HepG2 (cell line): Measurements from ENCODE around the gene TPCN2. TPM values are rescaled to one million over a fixed set of nuclear protein-coding genes. Genes with fewer than 3 reads are reported as not detected.

ENCODE experiments used
- ATF1 ChIP-seq: IDR thresholded peaks from 2 replicates; pipeline ENCODE4 v1.6.1; 2016; ENCODE audit warnings: mild to moderate bottlenecking, control low read depth
- ATF7-NPFF ChIP-seq: sonication (generic); formaldehyde crosslinking; IDR thresholded peaks from 2 replicates; pipeline ENCODE4 v1.8.1; 2023; ENCODE audit warnings: mild to moderate bottlenecking, low read depth, missing genetic modification reagents, moderate library complexity
- CTCF ChIP-seq: sonication (generic); formaldehyde crosslinking; IDR thresholded peaks from 2 replicates; pipeline ENCODE4 v1.5.0; 2020; ENCODE audit warnings: mild to moderate bottlenecking, missing genetic modification reagents, moderate library complexity
- FOXK1 ChIP-seq: sonication (generic); formaldehyde crosslinking; IDR thresholded peaks from 2 replicates; pipeline ENCODE4 v1.4.0; 2020; ENCODE audit warnings: low read depth, missing genetic modification reagents, borderline replicate concordance
- NBN ChIP-seq: fragments of 450-650 bp; conservative IDR thresholded peaks from 2 replicates; pipeline ENCODE4 v1.6.1; 2017
- RCOR2 ChIP-seq: IDR thresholded peaks from 2 replicates; pipeline ENCODE4 v1.6.1; 2016; ENCODE audit warnings: missing biosample characterization, missing genetic modification reagents
- SOX13 ChIP-seq, 3 experiments: fragments of 450-650 bp in 1 of 3; sonication (generic) in 1 of 3; formaldehyde crosslinking in 1 of 3; IDR thresholded peaks in 2 of 3; conservative IDR thresholded peaks in 1 of 3; 2 replicates each; pipeline versions ENCODE4 v1.5.0 to v1.6.1; 2016 to 2020; ENCODE audit warnings: antibody characterized with exemption in 1 of 3, mild to moderate bottlenecking in 1 of 3, missing compliant biosample characterization in 1 of 3, missing genetic modification reagents in 1 of 3, moderate library complexity in 1 of 3
- SRF ChIP-seq: IDR thresholded peaks from 2 replicates; pipeline ENCODE4 v1.6.1; 2011; ENCODE audit warnings: mild to moderate bottlenecking, low read depth, low read length, moderate library complexity
- ZBTB39 ChIP-seq: sonication (generic); formaldehyde crosslinking; IDR thresholded peaks from 2 replicates; pipeline ENCODE4 v1.5.0; 2020; ENCODE audit warnings: missing genetic modification reagents
- ZFP91 ChIP-seq: sonication (generic); formaldehyde crosslinking; IDR thresholded peaks from 2 replicates; pipeline ENCODE4 v1.9.0; 2022; ENCODE audit warnings: missing genetic modification reagents, mild to moderate bottlenecking, borderline replicate concordance
- ZNF546 ChIP-seq: sonication (generic); formaldehyde crosslinking; conservative IDR thresholded peaks from 2 replicates; pipeline ENCODE4 v1.8.1; 2023; ENCODE audit warnings: mild to moderate bottlenecking, missing genetic modification reagents
- ZNF605 ChIP-seq: sonication (generic); formaldehyde crosslinking; IDR thresholded peaks from 2 replicates; pipeline ENCODE4 v1.8.0; 2022; ENCODE audit warnings: mild to moderate bottlenecking, missing genetic modification reagents
- ZNF619 ChIP-seq: sonication (generic); formaldehyde crosslinking; IDR thresholded peaks from 2 replicates; pipeline ENCODE4 v1.4.0; 2020; ENCODE audit warnings: mild to moderate bottlenecking, missing genetic modification reagents
- polyA plus RNA-seq, 8 experiments: library from polyadenylated mRNA; depleted of rRNA in 3 of 8; stranded (reverse) in 7 of 8; unstranded in 1 of 8; fragments of >200 nt; fragmentation: Illumina TruSeq in 4 of 8; extraction: Trizol in 4 of 8; gene quantifications; 2 replicates each; pipeline versions ENCODE4 v1.2.1 to v1.2.3, GENCODE V29; 2011 to 2016; ENCODE audit warnings: low read depth in 4 of 8, missing spikeins in 1 of 8, mixed read lengths in 1 of 8; ENCODE audit not compliant: insufficient read depth in 1 of 8
- total RNA-seq, 5 experiments: library from RNA; depleted of rRNA; stranded (reverse); fragments of >200 nt; fragmentation: Illumina TruSeq; extraction: Trizol; gene quantifications; 2 replicates each; pipeline ENCODE4 v1.2.3, GENCODE V29; 2016; ENCODE audit warnings: low read depth in 1 of 5
- TF ChIP-seq, protein P1 (sequence below): sonication (generic); formaldehyde crosslinking; IDR thresholded peaks from 2 replicates; pipeline ENCODE4 v1.4.0; 2020; ENCODE audit warnings: missing genetic modification reagents
- TF ChIP-seq, protein P2 (sequence below): sonication (generic); formaldehyde crosslinking; IDR thresholded peaks from 2 replicates; pipeline ENCODE4 v1.5.0; 2020; ENCODE audit warnings: mild to moderate bottlenecking, missing genetic modification reagents, borderline replicate concordance
- TF ChIP-seq, protein P3 (sequence below): sonication (generic); formaldehyde crosslinking; IDR thresholded peaks from 2 replicates; pipeline ENCODE4 v1.5.0; 2020; ENCODE audit warnings: mild to moderate bottlenecking, missing genetic modification reagents

Gene TPCN2
- total and polyA plus RNA-seq, 2 of the 13 experiments (the other 11 are each of a cell fraction or from before 2014, with no cell fraction given) = 5.6 to 5.9 TPM

- TF ChIP-seq, protein P1, sequence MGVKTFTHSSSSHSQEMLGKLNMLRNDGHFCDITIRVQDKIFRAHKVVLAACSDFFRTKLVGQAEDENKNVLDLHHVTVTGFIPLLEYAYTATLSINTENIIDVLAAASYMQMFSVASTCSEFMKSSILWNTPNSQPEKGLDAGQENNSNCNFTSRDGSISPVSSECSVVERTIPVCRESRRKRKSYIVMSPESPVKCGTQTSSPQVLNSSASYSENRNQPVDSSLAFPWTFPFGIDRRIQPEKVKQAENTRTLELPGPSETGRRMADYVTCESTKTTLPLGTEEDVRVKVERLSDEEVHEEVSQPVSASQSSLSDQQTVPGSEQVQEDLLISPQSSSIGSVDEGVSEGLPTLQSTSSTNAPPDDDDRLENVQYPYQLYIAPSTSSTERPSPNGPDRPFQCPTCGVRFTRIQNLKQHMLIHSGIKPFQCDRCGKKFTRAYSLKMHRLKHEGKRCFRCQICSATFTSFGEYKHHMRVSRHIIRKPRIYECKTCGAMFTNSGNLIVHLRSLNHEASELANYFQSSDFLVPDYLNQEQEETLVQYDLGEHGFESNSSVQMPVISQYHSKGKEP (CRISPR knock-in tag) = no peak
- TF ChIP-seq ZNF546 (CRISPR knock-in tag) (no peak), SRF (no peak), CTCF (CRISPR knock-in tag) (peak; percentile 16; the same call in 1 of the 2 replicates), SOX13 (IDR thresholded peaks at IDR 0.05) (no peak), SOX13 (CRISPR knock-in tag; conservative IDR thresholded peaks at IDR 0.05 in 1 of 2, IDR thresholded peaks at IDR 0.05 in 1 of 2) (peak in 1 of 2 experiments; percentile 79; a peak in 2 of 4 replicates), RCOR2 (peak; percentile 60; the same call in 1 of the 2 replicates), ATF1 (CRISPR knock-in tag) (no peak), ZFP91 (CRISPR knock-in tag) (peak; percentile 62; the same call in 1 of the 2 replicates), ZNF605 (peak; percentile 66), ATF7-NPFF (CRISPR knock-in tag) (no peak), FOXK1 (CRISPR knock-in tag) (no peak), ZBTB39 (CRISPR knock-in tag) (no peak), NBN (no peak), ZNF619 (CRISPR knock-in tag) (0 out of 2 replicates have a peak, but pooled peaks have one; percentile 46)
- TF ChIP-seq, protein P2, sequence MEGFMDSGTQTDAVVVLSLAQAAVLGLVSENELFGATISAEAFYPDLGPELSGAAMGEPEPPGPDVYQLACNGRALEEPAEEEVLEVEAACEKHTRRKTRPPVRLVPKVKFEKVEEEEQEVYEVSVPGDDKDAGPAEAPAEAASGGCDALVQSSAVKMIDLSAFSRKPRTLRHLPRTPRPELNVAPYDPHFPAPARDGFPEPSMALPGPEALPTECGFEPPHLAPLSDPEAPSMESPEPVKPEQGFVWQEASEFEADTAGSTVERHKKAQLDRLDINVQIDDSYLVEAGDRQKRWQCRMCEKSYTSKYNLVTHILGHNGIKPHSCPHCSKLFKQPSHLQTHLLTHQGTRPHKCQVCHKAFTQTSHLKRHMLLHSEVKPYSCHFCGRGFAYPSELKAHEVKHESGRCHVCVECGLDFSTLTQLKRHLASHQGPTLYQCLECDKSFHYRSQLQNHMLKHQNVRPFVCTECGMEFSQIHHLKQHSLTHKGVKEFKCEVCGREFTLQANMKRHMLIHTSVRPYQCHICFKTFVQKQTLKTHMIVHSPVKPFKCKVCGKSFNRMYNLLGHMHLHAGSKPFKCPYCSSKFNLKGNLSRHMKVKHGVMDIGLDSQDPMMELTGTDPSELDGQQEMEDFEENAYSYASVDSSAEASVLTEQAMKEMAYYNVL (CRISPR knock-in tag) = no peak
- TF ChIP-seq, protein P3, sequence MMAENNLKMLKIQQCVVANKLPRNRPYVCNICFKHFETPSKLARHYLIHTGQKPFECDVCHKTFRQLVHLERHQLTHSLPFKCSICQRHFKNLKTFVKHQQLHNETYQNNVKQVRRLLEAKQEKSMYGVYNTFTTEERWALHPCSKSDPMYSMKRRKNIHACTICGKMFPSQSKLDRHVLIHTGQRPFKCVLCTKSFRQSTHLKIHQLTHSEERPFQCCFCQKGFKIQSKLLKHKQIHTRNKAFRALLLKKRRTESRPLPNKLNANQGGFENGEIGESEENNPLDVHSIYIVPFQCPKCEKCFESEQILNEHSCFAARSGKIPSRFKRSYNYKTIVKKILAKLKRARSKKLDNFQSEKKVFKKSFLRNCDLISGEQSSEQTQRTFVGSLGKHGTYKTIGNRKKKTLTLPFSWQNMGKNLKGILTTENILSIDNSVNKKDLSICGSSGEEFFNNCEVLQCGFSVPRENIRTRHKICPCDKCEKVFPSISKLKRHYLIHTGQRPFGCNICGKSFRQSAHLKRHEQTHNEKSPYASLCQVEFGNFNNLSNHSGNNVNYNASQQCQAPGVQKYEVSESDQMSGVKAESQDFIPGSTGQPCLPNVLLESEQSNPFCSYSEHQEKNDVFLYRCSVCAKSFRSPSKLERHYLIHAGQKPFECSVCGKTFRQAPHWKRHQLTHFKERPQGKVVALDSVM (CRISPR knock-in tag) = no peak
Measured at GRCh38 chr11:69122630-69123431, 74.1 kb downstream of the TPCN2 start (continued).
